NK-92 (cell line): Measurements from ENCODE around the gene BMX.

Experiments
- DNase-seq: peaks from one replicate; lab custom pipeline; 2025; ENCODE audit not compliant: unreplicated experiment; lab: John Stamatoyannopoulos, UW

BMX gene

DNA sequence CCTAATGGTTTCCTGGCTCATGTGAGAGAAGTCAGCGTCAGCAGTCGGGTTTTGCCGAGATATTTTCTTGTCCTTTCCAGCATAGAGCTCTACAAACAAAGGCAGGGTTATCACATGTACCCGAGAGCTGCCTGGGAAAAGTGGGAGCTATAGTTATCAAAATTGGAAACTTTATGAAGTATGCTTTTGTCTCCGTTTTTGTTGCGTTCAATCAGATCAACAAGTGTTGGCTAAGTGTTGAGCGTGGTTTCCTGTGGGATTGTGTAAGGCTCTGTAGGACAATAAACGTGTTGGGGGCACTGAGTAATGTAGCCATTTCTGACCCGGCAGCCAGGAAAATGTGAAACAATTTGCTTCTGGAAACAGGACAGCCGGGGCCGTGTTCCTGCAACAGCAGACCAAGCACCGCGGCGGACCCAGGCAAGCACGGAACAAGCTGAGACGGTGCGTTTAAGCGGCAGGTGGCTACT is at the start of gene BMX:
Gene BMX, plus strand, starts transcription at position 311 of the 470 bp plus-strand sequence. CDS start 7,547 bp downstream, outside the sequence.
- DNase-seq: no peak

DNA sequence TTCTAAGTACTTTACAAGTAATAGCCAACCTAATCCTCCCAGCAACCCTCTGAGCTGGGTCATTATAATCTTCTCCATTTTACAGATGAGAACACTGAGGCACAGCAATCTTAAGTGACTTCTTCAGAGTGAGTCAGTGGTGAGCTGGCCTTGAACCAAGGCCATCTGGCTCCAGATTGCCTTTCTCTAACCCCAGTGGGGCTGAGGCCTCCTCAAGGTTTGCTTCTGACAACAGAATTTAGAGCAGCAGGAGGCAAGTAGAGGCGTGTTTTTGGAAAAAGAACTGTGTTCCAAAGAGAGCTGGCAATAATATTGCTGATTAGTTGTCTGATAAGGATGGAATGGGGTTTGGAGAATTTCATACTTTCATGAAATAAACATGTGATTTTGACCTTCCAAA is 48.7 kb upstream of the BMX start:
- DNase-seq: no peak

DNA sequence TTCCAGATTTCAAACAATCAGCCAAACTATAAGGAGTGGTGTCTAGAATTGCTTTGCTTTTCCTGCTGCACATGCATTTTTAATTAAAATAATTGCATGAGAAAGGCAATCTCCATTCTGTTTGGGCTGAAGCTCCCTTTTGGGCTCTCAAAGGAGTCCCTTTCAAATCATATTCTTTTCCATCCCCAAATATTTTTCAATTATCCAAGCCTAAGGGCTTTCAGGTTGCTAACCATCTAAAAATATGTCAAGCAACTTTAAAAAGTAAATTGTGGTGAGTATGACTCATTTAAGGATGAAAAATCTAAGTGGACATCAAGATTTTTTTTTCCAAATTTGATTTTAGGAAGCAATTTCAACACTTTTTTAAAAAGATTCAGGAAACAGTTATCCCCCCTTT is 35.9 kb upstream of the BMX start:
- no peak for DNase-seq

DNA sequence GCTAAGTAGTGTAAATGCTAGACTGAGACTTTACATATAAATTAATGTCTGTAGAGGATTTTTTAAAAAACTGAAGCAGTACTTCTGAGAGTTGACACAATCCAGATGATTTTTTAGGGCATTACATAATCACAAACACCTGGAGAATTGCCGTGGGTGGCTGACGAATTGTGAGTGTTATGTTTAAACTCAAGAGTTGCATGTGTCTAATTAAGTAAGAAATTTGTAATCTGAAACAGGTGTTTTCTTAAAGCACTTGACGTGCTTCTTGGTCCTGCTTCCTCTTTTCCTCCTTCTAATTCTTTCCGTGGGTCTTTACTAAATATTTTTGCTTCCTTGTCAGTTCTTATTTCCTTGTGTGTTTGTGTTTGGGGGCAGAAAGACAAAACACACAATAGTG is 35.3 kb upstream of the BMX start:
- no peak for DNase-seq

DNA sequence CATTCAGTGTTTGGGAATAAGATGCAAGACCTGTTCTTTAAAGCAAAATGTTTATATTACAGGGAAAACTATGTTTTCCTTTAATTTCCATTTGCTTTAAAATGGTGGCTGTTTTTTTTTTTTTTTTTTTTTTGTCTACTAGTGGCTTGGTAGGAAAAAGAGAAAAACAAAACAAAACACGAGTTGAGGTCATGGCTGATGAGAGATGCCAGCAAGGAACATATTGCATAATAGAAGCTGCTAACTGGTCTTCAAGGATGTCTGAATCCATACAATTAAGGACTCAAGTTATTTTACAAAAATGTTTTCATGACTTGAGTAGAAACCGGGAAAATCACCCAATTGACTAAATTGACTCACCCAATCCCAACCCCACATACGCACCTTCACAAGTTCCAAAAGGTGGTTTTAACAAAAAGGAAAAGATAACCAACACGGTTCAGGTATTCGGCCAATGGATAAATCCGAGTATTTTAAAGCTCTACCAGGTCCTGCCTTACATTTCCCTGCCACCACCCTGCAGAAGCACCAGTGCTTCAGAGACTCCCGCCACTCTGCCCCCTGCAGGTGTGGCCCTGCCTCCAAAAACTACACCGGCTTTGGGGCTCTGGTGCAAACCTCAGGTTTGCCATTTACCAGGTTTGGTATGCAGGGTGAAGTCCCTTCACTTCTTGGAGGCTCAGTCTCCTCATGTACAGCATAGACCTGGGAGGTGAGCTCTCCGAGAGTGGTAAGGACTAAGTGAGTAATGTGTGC is 34.5 kb upstream of the BMX start:
- no peak for DNase-seq

DNA sequence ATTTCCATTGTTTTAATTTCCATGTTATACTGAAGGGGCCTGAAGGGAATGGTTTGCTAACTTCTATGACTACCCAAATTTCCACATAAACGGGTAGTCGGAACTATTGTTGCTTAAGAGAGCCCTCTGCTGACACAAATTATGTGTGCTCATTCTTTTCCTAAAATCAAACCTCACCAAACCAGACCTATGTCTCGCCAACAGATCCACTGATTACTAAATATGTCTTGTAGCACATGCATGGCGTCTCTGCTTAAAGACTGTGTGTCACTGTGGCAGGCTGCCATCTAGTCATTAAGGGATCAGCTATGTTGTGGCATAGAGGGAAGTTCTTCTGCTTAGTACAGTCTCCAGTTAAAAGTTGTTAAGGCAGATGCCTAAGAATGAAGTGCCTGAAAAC is 32.6 kb upstream of the BMX start:
- DNase-seq: no peak

DNA sequence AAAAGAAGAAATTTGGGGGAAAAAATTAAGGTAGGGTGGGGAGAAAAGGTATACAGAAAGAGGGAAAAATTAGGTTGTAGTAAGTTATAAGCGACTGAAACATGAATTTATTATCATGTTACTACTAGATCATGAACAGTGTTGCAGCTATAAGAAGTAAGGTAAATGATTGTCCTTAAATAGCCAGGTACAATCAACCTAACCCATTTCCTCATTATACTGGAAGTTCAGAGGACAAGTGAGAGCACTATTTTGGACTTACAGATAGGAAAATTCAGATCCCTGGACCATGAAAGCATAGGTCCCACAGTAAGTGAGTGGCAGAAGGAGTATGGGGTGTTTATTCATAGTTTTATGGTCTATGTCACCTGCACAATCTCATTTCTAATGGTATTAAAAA is 31.0 kb upstream of the BMX start:
- DNase-seq: no peak

DNA sequence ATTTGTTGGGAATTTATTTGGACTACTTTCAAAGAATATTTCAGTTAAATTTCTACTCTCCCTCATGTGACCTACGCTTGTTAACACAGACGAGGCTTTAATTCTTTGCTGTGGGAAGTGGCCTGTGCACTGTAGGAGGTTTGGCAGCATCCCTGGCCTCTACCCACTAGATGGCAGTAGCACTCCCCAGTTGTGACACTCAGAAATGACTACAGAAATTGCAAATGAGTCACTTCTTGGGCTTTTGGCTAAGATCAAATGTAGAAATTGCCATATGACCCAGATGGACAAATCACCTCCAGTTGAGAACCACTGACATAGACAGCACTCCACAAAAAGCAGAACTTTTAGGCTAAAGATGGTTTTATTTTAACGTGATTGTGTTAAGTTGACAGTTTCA is 29.6 kb upstream of the BMX start:
- DNase-seq: peak; percentile 3

DNA sequence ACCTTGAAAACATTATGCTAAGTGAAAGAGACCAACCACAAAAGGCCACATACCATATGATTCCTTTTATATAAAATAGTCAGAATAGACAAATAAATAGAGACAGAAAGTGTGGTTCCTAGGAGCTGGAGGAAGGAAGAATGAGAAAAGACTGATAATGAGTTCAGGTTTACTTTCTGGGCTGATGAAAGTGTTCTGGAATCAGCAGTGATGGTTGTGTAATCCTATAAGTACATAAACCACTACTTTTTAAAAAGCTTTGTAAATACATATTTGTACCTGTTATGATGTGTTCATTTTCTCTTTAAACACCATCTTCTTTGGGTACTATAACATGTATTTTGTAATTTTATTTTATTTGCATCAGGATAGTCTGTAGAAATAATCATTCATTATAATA is 28.1 kb upstream of the BMX start:
- DNase-seq: no peak

DNA sequence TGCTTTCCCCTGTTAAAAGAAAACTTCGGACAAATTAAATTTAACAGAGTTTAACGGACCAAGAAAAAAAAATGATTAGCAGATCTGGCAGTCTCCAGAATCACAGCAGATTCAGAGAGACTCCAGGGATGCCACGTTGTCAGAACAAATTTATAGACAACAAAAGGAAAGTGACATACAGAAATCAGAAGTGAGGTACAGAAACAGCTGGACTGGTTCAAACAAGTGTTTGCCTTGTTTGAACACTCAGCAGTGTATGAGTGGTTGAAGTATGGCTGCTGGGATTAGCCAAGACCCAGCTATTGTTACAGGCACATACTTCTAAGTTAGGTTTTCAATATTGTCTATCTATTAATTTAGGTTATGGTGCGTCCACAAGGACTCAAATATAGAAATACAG is 26.6 kb upstream of the BMX start:
- DNase-seq: no peak

DNA sequence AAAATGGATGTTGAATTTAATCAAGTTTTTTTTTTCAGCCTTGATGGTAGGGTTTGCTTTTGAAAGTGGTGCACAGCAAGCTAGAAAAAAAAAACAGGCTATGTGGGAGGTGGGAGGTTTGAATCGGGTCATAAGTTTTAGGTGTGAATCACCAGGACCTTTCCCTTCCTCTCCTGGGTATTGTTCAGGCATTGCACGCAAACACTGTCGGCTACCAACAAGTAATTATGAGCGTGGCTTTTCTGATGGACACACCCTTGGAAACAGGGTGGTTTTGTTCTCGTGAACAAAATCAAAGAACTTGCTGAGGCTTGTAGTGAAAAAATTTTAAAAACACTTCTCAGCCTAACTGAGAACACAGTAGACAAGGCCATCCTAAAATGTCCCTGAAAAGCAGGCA is 25.6 kb upstream of the BMX start:
- DNase-seq: no peak

DNA sequence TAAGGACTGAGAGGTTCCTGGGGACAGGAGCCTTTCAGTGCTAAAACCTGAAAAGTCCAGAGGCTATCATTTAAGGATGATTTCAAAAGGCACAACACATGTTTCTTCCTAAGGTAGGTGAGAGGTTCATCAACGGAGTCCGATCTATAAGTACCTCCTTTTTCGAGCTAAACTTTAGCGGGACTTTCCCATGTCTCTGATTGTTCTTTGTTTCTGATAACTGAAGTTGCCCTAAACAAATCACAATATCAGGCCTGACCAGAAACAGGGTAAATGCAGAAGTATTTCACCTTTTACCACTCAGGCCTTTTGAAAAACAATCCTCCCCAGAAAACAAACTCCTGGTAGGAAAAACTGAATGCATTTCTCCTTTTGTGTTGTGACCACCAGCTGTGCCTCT is 25.1 kb upstream of the BMX start:
- DNase-seq: no peak

DNA sequence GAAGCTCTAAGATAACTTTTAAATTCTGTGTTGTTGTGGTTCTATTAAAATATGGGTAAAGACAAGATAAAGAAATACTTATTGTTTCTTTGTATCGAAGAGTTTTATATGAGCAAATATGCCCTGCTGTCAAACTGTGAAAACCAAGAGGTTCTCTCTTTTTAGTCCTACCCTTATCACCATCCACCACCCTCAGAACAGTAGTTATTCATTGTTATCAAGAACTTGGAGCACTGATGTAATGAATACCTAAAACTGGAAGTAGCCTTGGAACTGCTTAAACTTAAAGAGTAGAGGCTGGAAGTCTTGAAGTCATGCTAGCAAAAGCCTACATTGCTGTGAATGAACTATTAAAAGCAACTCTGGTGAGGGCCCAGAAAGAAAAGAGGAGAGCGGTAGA is 16.7 kb upstream of the BMX start:
- no peak for DNase-seq

DNA sequence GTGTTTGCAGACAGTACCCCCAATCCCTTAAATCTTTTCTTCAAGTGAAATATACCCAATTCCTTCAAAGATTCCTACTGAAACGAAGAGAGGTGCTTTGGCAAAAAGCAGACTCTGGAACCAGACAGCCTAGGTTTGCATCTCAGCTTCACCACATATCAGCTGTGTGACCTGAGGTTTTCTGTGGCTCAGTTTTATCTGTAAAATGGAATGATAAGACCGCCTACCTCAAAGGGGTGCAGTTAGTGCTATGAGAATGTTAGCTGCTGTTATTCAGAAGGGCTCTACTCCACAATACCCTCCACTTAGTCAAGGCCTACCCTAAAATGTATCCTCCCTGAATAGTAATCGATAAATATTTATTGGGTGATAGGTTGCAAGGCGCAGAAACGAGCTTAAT is 8.1 kb upstream of the BMX start:
- DNase-seq: no peak

DNA sequence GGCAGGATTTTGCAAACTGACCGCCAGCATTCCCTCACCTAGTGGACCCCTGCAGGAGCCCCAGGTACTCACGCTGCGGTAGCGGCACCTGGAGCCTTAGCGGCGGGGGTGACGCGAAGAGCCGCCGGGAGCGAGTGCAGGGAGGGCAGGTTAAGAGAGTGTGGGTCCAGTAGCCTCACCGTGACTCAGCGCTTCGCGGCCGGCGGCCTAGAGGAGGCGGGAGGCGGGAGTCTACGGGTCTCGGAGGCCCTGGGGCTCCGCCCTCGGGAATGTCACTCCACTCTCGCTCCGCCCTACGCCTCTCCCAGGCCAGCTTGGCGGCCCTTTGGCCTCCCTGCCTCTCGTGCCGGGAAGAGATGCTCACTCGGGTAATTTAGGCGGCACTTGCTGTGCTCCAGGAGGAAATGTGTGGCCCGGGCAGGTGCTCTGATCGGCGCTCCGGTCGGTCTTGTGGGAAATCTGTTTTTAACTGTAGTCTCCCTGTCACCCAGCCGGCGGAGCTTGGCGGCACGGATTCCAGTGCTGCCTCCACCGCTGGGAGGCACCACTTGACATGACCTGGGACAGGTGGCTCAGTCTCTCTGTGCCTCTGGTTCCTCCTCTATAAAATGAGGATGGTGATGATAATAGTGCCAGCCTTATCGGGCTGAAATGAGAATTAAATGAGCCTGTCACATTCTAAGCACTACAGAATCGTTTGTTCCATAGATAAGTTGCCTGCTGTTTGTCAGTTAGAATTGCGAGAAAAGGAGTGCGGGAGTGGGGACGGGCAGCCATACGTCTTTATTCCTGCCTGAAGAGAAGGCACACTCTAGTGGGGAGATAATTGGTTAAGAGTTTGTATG is 7.3 kb upstream of the BMX start, which contains the start of gene PIR:
Gene PIR, minus strand, starts transcription at position 216 of the 845 bp plus-strand sequence. CDS start 2,076 bp downstream, outside the sequence.
- DNase-seq: no peak

DNA sequence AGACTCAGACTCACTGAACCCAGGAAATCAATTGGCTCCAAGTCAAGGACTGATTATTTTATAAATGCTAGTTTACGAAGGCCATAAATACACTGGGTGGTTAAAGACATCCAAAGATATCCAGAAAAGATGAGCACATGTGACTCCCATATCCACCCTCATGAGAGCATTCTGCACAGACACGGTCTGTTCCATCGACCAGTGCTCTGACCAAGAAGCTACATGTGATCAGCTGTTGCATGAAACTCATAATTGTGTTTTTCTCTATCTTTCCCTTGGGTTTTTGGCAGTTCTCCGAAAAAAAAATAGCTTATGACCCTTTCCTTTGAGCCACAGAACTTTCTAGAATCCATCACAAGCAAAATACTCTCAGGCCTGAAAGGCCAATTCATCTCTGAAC is 4.8 kb upstream of the BMX start:
- DNase-seq: no peak

DNA sequence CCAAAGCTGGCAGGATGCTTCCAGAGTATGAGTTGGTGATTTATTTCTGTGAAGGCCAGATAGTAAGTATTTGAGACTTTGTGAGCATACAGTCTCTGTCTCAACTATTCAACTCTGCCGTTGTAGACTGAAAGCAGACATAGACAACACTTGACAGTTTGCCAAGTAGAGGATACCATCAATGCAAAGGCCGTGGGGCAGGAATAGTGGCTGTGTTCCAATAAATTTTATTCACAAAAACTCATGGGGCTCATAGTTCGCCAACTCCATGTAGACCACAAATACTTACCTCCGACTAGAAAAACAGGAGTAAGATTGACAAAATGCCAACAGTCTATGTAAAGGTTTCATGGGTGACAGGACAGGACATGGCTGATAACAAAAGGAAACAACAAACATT is 3.8 kb upstream of the BMX start:
- DNase-seq: no peak

DNA sequence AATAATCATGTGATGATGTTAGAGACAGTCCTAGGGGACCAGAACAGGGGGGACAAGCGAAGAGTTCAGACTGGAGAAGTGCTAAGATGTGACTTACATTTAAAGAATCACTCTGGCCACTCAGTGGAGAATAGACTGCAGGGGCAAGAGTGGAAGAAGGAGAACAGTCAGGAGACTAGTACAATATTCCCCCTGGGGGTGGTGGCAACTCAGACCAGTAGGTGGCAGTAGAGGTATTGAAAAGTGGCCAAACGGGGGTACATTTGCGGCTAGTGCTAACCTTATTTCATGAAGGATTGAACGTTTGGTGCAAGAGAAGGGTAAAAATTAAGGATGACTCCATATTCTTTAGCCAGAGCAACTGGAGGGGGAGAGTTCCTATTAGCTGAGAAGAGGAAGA is 2.7 kb upstream of the BMX start:
- DNase-seq: no peak

DNA sequence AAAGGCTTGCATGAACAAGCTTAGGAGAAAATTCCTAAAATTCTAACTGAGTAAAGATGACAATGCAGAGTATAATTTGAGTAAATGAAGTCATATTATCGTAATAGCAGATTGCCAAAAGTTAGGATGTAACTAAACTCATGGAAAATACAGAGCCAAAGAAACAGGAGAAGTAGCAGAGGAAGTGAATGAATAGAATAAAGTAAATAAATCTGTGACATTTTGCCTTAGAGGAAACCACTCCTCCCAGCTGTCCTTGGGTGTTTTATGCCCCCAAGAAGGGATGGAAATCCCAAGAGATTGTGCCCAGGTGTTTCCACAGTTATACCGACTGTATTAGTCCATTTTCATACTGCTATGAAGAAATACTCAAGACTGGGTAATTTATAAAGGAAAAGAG is 1.9 kb upstream of the BMX start:
- DNase-seq: no peak

DNA sequence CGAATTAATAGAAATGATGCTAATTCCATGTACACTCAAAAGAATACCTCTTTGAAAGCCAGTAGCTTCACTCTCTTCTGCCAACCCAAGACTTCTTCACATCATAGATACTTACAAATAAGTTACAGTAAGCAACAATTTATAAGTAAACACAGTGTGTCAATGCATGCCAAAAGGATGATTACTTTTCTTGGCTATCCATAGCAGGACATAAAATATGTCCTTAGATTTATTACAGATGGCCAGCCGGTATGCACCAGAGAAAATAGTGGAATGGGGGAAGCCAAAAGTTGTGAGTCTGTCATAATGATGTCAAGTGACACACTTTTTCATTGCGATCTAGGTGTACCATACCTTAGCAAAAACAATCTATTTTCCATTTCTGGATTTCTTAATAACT is 631 bp upstream of the BMX start:
- no peak for DNase-seq

DNA sequence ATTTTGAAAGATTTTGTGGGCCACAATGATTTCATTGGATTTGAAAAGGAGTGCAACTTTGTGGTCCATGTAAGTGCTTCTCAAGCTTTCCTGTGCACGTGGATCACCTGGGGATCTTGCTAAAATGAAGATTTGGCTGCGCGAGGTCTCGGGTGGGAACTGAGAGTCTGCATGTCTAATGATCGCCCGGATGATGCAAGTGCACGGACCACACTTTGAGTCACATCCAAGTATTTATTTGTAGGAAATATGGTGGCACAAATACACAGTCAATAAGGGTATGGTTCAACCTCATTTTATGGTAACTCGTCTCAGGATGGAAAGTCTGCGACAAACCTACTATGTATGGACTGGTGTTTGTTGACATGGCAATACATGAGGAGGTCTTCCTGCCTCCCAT is 899 bp downstream of the BMX start:
- DNase-seq: no peak

DNA sequence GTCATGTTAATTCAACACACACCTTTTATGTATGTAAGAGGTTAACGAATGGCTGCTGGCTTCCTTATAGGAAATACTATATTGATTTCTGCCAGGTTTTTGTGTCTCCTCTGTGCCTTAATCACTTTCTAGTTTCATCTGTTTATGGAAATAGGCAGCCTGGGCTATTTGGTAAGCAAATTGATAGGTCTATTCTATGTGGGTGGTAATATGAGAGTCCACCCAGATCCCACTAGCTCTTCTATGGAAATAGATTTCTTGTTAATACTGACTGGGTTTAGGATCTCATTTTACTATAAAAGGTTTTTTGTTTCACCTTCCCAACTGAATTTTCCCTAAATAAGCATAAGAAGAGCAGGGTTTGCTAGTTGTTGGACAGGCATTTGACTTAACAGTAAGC is 4.1 kb downstream of the BMX start:
- DNase-seq: no peak
